Hematopoietic multipotent progenitor cell treated with erythropoietin and hydrocortisone succinate and interleukin-3 and kit ligand, for 17 days (in vitro differentiated cells): Measurements from ENCODE around the gene CCDC134.

Experiments used
- DNase-seq: peaks from one replicate; pipeline ENCODE4 v3.0.0-alpha.2; 2015; ENCODE audit warnings: low spot score

CCDC134 gene

GRCh38 chr22:41787331-41787730 lies 13.1 kb upstream of the CCDC134 start:
- DNase-seq: no peak

DNA sequence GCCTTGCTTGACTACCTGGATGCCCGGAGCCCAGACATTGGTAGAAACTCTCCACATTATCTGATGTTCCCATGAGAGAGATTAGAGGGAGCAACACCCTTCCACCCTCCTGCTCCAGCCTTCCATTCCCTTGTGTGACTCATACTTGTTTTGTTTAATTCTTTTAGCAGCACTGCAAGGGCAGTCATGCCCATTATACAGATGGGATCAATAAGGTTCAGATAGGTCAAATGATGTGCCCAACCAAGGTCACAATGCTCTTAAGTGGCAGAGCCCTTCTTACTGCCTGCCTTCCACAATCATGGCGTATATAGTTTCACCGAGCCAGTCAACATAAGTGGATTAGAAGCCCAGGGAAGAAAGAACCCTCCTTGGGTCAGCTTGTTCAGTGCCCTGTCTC lies 6.6 kb upstream of the CCDC134 start:
- no peak for DNase-seq

DNA sequence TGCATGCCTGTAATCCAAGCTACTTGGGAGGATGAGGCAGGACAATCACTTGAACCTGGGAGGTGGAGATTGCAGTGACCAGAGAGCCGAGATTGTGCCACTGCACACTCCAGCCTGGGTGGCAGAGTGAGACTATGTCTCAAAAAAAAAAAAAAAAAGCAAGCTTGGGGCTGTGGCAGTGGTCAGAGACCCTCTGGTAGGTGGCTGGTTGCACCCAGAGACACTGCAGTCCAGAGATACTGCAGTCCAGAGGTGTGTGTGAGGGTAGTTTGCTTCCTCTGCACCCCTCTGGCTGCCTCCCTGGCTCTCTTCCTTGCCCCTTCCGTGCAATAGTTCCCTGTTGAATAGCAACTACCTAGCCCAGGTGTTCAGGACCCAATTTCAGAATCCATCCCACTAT lies 1.7 kb upstream of the CCDC134 start:
- no peak for DNase-seq

GRCh38 chr22:41799486-41800347 lies 762 bp upstream of the CCDC134 start:
- no peak for DNase-seq

DNA sequence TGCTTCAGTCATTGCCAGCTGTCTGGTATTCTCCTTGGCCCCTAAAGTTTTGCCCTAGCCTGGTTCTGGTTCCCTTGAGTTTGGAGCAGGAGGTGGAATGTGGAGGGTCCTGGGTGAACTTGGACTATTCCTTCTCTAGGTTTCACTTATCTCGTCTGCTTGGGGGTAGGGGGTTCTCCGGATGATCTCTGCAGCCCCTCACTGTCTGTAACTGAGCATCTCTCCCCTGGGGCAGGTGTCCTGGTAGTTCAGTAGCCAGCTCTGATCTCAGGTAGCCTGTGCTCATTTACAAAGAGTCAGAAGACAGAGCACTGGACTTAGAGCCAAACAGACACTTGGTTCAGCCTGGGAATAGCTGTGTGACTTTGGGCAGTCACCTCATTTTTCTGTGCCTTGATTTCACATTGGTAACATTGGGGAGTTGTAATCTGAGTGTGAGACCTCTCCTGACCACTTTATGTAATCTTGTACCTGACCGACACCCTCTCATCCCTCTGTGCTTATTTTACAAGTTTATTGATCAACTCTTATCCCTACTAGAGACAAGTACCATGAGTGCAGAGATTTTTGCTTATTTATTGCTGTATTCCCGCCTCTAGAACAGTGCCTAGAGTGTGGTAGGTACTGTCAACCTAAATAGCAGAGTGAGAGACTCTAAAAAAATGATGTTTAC lies 804 bp downstream of the CCDC134 start:
- DNase-seq: peak; percentile 23

DNA sequence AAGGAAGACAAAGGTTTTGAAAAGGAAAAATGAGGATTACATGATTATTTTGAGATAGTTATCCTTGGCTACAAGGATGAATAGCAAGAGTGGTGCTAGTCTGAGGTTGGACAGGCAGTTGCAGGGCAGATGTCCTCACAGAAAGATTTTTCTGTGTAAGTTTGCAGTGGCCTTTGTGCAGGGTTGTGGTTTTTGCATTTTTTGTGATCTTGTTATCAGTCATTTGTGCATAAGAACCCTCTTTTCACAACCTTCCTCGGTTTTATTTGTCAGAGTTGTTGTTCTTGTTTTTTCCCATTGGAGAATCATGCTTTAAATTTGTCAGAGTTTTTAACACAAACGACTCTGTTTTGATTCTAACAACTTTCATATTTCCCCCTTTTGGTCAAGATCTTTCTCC lies 1.4 kb downstream of the CCDC134 start:
- DNase-seq: no peak

DNA sequence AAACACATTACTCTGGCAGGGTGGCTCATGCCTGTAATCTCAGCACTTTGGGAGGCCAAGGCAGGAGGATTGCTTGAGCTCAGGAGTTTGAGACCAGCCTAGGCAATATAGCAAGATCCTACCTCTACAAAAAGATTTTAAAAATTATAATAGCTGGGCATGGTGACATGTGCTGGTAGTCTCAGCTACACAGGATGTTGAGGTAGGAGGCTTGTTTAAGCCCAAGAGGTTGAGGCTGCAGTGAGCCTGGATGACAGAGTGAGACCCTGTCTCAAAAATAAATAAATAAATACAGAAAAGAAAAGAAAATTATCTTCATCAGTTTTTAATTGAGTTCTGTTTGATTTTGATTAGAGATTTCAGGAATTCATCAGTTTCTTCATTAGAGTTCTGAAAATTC lies 5.2 kb downstream of the CCDC134 start:
- no peak for DNase-seq

DNA sequence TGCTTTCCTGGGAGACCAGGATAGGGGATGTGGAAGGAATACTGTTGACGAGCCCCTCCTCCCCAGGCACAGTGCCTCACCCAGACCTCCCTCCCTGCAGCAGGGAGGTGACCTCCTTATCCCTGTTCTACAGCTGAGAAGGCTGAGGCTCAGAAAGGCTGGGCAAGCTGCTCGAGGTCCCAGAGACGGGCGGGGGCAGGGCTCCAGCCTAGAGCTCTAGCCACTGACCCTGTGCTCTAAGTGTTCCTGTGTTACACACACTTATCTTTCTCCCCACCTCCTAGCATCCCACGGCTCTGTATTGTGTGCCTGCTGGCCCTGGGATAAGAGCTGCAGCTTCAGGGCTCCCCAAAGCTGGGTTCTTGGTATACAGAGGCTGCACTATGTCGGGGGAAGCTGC lies 7.9 kb downstream of the CCDC134 start:
- DNase-seq: peak; percentile 58

- DNase-seq: no peak
Measured at GRCh38 chr22:41810022-41810421, 9.5 kb downstream of the CCDC134 start.

- DNase-seq: no peak
Measured at GRCh38 chr22:41812805-41813545, 12.5 kb downstream of the CCDC134 start.

GRCh38 chr22:41813726-41814410 lies 13.4 kb downstream of the CCDC134 start:
- DNase-seq: no peak

- DNase-seq: no peak
Measured at GRCh38 chr22:41815716-41816115, 15.2 kb downstream of the CCDC134 start.

DNA sequence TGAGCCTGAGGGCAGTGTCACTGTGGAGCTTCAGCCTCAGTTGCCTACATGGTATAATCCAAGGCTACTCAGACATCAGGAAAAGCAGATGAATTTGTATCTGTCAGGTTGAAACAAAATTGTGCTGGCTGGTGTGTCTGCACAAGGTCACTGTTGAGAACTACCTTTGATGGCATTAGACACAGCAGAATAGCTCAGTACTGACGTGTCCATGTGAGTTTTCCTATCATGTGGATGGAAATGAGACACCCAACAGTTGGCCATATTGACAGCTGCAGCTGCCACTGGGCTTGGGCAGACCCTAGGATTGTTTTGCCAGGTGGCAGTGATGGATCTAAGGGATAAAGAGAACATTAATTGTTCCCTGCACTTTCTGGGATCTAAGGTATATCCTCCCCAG lies 15.8 kb downstream of the CCDC134 start:
- no peak for DNase-seq

GRCh38 chr22:41816871-41817270 lies 16.4 kb downstream of the CCDC134 start:
- DNase-seq: no peak

DNA sequence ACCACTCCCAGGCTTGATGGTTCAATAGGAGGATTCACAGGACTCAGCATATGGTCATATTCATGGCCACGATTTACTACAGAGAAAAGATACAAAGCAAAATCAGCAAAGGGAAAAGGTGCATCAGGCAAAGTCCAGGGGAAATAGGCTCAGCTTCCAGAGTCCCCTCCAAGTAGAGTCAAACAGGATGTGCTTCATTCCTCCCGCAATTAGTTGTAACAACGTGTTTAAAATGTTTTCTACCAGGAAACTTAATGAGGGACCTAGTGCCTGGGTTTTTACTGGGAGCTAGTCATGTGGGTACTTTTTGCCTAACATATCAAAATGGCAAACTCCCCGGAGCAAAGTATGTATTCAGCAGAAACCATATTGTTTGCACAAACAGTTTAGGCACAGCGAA lies 17.5 kb downstream of the CCDC134 start:
- no peak for DNase-seq

DNA sequence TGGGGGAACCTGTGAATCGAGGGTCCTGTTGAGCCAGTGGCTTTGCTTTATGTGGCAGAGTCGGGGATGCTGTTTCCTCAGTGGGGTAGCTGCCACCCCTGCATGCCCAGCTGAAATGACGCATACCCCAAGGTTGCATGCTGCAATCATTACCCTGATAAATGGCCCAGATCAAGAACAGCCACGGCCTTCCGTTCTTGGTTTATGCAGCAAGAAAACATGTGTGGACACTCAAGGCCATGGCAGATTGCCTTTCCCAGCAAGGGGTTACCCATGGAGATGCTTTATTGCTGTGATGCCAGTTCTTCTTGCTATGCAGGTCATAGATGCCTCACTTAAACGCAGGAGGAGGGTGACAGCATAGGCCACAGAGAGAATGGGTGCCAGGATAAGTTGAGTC lies 18.1 kb downstream of the CCDC134 start:
- DNase-seq: no peak

DNA sequence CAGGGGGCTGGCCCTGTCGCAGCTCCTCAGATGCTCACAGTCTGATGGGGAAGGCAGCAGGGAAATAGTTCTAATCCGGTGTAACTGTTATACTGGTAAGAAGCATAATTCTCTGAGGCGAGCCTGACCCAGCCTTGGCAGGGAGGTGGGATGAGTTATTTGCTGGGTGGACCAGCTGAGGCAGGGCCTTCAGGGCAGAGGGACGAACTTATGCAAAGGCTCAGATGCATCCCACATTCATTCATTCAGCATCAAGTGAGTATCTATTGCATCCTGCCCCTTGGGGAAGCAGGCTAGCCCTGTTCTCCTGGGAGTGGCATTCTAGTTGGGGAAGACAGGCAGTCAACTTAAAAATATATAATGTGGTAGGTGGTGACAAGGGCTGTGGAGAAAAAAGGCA lies 18.8 kb downstream of the CCDC134 start:
- DNase-seq: no peak

DNA sequence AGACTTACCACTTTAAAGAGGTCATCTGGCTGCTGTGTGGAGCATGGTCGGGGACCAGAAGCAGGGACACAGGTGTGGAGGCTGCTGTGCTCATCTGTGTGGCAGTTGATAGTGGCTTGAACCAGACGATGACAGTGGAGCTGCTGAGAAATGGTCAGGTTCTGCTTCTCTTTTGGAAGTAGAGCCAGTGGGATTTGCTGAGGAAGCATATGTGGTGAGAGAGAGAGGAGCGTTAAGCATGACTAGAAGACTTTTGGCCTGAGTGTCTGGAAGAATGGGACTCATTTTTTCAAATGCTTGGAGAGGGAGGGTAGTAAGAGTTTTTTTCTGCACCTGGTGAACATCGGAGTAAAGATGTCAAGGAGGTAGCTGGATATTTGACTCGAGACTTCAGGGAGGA lies 20.0 kb downstream of the CCDC134 start:
- no peak for DNase-seq

DNA sequence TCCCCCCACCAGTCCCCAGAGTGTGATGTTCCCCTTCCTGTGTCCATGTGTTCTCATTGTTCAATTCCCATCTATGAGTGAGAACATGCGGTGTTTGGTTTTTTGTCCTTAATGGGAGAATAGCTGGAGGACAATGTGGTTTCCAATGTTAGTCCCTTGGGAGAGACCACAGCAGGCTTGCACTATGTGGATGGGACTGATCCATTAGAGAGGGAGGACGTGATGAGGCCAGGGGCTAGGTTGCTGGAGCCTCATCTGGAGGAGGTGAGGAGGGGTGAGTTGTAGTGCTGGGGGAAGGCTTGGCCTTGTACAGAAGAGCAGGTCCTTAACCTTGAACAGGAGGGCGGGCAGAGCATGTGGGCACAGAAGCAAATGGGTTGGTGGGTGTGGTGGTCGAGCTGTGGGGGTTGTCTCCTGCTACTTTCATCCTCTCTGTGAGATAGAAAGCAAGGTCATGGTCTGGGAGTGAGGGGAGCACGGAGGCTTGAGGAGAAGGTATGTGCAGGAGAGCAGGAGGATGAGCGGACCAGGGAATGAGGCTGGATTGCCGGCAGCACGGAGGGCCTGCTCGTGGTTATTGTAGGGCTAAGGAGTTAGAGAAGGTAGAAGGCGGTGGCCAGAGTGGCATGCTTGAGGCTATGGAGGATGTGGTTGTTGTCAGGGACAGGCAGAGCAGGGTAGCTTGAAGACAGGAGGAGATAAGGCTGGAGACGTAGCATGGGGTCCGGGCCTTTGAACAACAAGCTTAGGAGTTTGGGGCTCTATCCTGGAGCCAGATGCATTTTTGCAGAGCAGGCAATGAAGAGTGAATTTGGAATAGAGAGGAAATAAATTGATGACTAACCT lies 21.2 kb downstream of the CCDC134 start:
- DNase-seq: no peak

DNA sequence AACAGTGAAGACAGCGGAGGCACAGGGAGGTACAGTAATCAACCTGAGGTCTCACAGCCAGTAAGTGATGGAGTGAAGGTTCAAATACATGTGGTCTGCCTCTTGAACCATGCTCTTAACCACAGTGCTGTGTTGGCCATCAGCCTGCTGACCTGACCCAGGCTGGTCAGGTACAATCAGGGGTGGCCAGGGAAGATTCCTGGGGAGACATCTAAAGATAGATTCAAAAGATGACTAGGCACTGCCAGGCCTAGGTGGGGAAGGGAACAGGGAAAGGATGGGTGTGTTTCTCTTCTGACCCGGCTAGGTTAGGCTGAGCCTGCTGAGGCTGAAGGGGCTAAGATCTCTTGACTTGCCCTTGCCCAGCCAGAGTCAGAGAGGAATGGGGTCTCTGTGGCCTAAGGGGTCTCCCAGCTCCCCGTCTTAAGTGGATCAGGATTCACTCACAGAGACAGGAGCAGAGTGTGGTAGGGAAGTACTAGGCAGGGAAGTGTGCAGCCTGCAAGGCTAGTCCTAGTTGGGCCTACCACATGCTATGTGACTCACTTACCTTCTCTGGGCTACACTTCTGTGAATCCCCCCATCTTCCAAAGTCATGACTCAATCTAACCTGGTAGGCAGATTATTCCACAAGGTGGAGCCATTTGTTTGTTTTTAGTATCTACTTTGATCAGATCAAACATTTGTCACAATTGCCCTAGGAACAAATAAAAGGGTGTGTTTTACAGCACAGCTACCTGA lies 22.0 kb downstream of the CCDC134 start:
- peak; percentile 78 for DNase-seq

DNA sequence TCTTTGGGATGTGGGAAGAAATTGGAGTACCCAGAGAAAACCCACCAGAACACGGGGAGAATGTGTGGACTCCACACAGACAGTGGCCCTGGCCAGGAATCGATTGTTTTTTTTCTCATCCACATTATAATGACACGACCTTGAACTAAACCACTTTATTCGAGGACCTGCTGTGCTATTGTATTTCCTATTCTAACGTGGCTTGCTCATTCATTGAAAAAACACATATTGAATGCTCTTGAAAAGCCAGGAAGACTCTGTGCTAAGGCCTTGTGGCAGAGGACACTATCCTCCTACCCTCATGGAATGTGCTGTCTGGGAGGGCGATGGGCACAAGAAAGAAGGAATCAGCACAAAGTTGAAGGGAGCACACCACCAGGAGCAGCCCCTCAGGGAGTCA lies 23.3 kb downstream of the CCDC134 start:
- no peak for DNase-seq
